Activated T-cell treated with anti-CD3 and anti-CD28 coated beads, Interleukin-2, amount 50 U/mL, for 24 hours (primary cell): ENCODE data around the gene AKAP1.

Source experiments
- DNase-seq: peaks from one replicate; pipeline ENCODE4 v3.0.0-alpha.2; 2020
- H3K27ac Mint-ChIP-seq: 2 replicates; pipeline ENCODE4 v1.8.0; 2020; ENCODE audit warnings: mild to moderate bottlenecking, mixed read lengths
- H3K27me3 Mint-ChIP-seq: 2 replicates; pipeline ENCODE4 v1.8.0; 2020; ENCODE audit warnings: mixed read lengths
- H3K36me3 Mint-ChIP-seq: 2 replicates; pipeline ENCODE4 v1.8.0; 2020; ENCODE audit warnings: low read depth, mixed read lengths
- H3K4me1 Mint-ChIP-seq: 2 replicates; pipeline ENCODE4 v1.8.0; 2020; ENCODE audit warnings: low read depth, mixed read lengths
- H3K4me3 Mint-ChIP-seq: 2 replicates; pipeline ENCODE4 v1.8.0; 2020; ENCODE audit warnings: mild to moderate bottlenecking, moderate library complexity, mixed read lengths
- H3K9me3 Mint-ChIP-seq: 2 replicates; pipeline ENCODE4 v1.8.0; 2020; ENCODE audit warnings: mixed read lengths

The AKAP1 gene

GRCh38 chr17:57121308-57122042, 36.4 kb downstream of the AKAP1 start:
- H3K27me3 Mint-ChIP-seq: no peaks in the 10 kb centered on the region
- H3K36me3 Mint-ChIP-seq: peaks cover 93% of the 10 kb centered on the region
- H3K4me3 Mint-ChIP-seq: no peak overlapping the region
- H3K4me1 Mint-ChIP-seq: no peaks in the 10 kb centered on the region
- no peaks in the 10 kb centered on the region for H3K9me3 Mint-ChIP-seq
- H3K27ac Mint-ChIP-seq: no peak overlapping the region
- no peak for DNase-seq

DNA sequence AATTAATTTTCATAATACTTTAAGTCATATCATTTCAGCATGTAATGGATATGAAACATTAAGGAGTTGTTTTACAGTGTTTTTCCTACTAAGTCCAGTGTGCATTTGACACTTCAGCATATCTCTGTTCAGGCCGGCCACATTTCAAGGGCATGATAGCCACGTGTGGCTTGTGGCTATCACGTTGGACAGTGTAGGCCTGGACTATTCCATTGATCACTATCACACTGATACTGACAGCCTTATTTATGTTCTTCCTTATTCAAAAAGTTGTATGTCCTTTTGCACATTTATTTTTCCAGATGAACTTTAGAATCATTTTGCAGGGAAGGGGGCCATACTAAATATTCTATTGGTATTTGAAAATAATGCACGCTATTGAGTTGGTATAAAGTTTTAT, 39.0 kb downstream of the AKAP1 start:
- Mint-ChIP-seq H3K4me1 (no peaks in the 10 kb centered on the region), H3K27me3 (no peaks in the 10 kb centered on the region)

DNA sequence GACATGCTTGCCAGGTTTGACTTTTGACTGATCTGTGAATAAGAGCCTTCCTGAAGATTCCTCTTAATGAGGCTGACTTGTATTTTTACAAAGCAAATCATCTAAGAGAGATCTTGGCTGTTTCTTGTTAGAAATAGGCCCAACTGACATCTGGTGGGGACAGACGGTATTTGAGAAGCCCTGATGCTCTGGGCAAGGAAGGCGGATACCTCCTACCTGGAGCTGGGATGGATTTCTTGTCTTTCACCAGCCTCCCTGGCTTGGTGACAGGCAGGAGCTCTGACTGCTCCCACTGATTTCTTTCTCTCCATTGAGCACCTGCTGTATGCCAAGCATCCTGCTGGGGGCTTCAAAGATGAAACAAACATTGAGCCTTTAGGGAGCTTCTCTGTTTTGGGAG, 40.4 kb downstream of the AKAP1 start:
- no peaks in the 10 kb centered on the region for H3K9me3 Mint-ChIP-seq
- no peaks in the 10 kb centered on the region for H3K4me1 Mint-ChIP-seq
- no peak overlapping the region for H3K4me3 Mint-ChIP-seq
- no peak for DNase-seq
- H3K27me3 Mint-ChIP-seq: no peaks in the 10 kb centered on the region
- peak overlapping the region; percentile 18 for H3K27ac Mint-ChIP-seq
- peaks cover 55% of the 10 kb centered on the region for H3K36me3 Mint-ChIP-seq

More for the DNA sequence above, 39.0 kb downstream of the AKAP1 start:
- H3K4me3 Mint-ChIP-seq: no peak overlapping the region
- no peak overlapping the region for H3K27ac Mint-ChIP-seq
- no peak for DNase-seq
- peaks cover 67% of the 10 kb centered on the region for H3K36me3 Mint-ChIP-seq
- H3K9me3 Mint-ChIP-seq: no peaks in the 10 kb centered on the region

- Mint-ChIP-seq H3K9me3 (no peaks in the 10 kb centered on the region), H3K4me3 (no peak overlapping the region), H3K27me3 (peaks cover 1% of the 10 kb centered on the region), H3K27ac (peak overlapping the region; percentile 18), H3K36me3 (peaks cover 50% of the 10 kb centered on the region), H3K4me1 (peaks cover 1% of the 10 kb centered on the region)
- no peak for DNase-seq
Measured at GRCh38 chr17:57125866-57126265, 40.8 kb downstream of the AKAP1 start.

DNA sequence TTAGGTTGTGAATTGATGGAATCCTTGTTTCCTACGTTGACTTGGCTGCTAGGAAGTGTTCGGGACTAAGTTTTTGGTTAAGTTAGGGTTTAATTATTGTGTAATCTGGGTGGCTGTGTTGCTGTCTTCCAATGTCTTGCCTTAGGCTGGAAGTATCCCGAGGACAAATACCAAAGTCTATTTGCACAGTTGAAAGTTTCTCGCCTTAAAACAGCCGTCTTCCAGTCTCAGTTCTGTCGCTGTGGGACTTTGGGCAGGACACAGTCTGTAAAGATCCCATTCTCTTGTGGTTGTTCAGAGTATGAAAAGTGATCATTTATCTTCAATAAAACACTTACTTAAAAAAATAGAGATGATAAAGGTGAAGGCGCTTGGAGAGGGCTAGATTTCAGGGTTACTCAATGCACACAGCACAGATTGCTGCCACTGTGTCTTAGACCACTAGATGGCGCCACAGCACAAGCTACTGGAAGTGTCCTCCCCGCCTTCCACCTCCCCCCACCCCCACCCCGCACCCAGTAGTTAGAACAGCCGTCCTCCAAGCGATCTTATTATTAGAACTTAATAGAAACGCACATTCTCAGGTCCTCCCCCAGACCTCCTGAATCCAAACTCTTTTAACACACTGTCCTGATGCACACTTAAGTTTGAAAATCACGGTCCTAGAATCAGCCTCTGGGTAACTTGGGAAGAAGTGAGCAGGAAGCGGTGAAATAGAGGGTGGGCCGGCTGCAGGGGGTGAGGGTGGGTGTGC, 45.8 kb downstream of the AKAP1 start:
- DNase-seq: peak; percentile 84
- peaks cover 2% of the 10 kb centered on the region for H3K27me3 Mint-ChIP-seq
- no peaks in the 10 kb centered on the region for H3K9me3 Mint-ChIP-seq
- peaks cover 7% of the 10 kb centered on the region for H3K4me1 Mint-ChIP-seq
- no peak overlapping the region for H3K4me3 Mint-ChIP-seq
- peaks cover 2% of the 10 kb centered on the region for H3K36me3 Mint-ChIP-seq
- H3K27ac Mint-ChIP-seq: peak overlapping the region; percentile 15

DNA sequence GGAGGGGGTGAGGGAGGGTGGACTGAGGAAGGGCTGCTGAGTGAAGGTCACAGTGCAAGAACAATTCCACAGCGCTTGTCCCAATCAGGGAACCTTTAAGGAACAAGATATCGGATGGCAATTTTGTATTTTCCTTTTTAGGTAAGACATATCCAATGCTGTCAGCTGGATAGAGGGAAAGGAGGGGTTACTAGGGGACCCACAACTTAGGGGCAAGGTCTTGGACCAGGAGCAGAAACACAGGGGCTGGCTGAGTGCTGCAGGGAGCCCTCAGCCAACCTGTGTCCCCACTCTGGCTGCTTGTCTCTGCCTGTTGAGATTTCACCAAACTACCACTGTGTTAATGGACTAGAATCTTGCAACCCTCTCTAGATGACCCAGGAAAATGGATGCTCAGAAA, 47.6 kb downstream of the AKAP1 start:
- Mint-ChIP-seq H3K36me3 (no peaks in the 10 kb centered on the region), H3K4me1 (peaks cover 15% of the 10 kb centered on the region), H3K27me3 (peaks cover 2% of the 10 kb centered on the region), H3K9me3 (no peaks in the 10 kb centered on the region), H3K4me3 (no peak overlapping the region), H3K27ac (no peak overlapping the region)
- no peak for DNase-seq

- peaks cover 15% of the 10 kb centered on the region for H3K4me1 Mint-ChIP-seq
- no peaks in the 10 kb centered on the region for H3K9me3 Mint-ChIP-seq
- no peak for DNase-seq
- no peaks in the 10 kb centered on the region for H3K36me3 Mint-ChIP-seq
- H3K27me3 Mint-ChIP-seq: peaks cover 2% of the 10 kb centered on the region
- H3K4me3 Mint-ChIP-seq: no peak overlapping the region
- H3K27ac Mint-ChIP-seq: no peak overlapping the region
Measured at GRCh38 chr17:57133486-57133885, 48.4 kb downstream of the AKAP1 start.

- DNase-seq: no peak
- Mint-ChIP-seq H3K27ac (no peak overlapping the region), H3K27me3 (peaks cover 2% of the 10 kb centered on the region), H3K9me3 (no peaks in the 10 kb centered on the region), H3K4me1 (peaks cover 18% of the 10 kb centered on the region), H3K4me3 (no peak overlapping the region), H3K36me3 (no peaks in the 10 kb centered on the region)
Measured at GRCh38 chr17:57135026-57135788, 50.2 kb downstream of the AKAP1 start.

DNA sequence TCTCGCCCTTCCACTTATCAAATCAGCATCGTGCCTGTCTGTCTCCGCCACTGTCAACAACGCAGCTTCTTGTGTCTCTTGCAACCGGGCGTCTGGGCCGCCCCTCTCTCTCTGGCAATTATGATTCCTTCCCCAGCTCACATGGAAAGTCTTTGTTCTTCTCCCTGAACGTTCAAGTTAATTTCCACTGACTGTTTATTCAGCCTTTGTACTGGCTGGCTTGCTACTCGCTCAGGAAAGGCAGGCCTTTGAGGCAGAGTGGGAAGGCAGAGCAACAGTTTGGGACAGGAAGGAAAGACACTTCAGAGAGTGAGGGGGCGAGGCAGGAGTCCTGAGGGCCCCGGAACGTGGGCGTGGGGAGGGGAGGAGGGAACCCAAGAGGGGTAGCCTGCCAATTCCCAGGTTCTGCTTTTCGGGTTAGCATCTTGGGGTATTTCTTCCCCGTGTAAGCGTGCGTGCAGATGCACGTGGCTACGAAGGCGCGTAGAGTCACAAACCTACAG, 50.8 kb downstream of the AKAP1 start:
- Mint-ChIP-seq H3K4me3 (no peak overlapping the region), H3K4me1 (peaks cover 17% of the 10 kb centered on the region), H3K27me3 (peaks cover under 1% of the 10 kb centered on the region), H3K9me3 (no peaks in the 10 kb centered on the region), H3K27ac (no peak overlapping the region), H3K36me3 (no peaks in the 10 kb centered on the region)
- DNase-seq: no peak

GRCh38 chr17:57136355-57136754, 51.3 kb downstream of the AKAP1 start:
- Mint-ChIP-seq H3K27ac (no peak overlapping the region), H3K4me3 (no peak overlapping the region), H3K36me3 (no peaks in the 10 kb centered on the region), H3K9me3 (no peaks in the 10 kb centered on the region), H3K4me1 (peaks cover 15% of the 10 kb centered on the region), H3K27me3 (no peaks in the 10 kb centered on the region)
- DNase-seq: no peak

GRCh38 chr17:57138030-57138911, 53.2 kb downstream of the AKAP1 start:
- peaks cover 15% of the 10 kb centered on the region for H3K4me1 Mint-ChIP-seq
- H3K27me3 Mint-ChIP-seq: no peaks in the 10 kb centered on the region
- H3K9me3 Mint-ChIP-seq: no peaks in the 10 kb centered on the region
- no peak for DNase-seq
- no peaks in the 10 kb centered on the region for H3K36me3 Mint-ChIP-seq
- no peak overlapping the region for H3K27ac Mint-ChIP-seq
- H3K4me3 Mint-ChIP-seq: no peak overlapping the region

DNA sequence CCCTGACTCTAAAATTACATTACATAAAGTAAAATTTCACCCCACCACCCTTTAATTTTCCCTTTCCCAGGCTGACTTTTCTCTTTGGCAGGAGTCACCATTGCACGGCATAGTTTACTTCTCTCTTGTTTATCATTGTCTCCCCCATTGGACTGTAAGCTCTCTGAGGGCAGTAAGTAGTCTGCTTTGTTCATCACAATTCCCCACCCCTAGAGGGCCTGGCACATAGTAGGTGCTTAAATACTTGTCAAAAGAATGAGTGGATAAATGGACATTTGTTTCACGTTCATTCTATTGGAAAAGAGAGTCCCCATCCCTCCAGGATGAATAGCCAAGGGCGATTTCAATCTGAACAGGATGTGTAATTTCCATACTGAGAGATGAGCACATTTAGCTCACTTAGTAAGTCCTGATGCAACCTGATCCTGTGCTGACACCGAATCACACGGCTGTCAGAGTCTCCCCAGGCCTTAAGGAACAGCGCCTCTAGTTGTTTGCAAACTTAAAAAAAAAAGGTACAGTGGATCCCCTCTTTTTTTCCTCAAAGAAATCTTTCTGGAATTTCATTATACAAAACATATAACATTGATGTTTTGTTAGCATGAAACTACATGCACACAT, 54.0 kb downstream of the AKAP1 start:
- Mint-ChIP-seq H3K36me3 (no peaks in the 10 kb centered on the region), H3K4me1 (peaks cover 15% of the 10 kb centered on the region), H3K27ac (no peak overlapping the region), H3K4me3 (no peak overlapping the region), H3K9me3 (no peaks in the 10 kb centered on the region), H3K27me3 (no peaks in the 10 kb centered on the region)
- no peak for DNase-seq

DNA sequence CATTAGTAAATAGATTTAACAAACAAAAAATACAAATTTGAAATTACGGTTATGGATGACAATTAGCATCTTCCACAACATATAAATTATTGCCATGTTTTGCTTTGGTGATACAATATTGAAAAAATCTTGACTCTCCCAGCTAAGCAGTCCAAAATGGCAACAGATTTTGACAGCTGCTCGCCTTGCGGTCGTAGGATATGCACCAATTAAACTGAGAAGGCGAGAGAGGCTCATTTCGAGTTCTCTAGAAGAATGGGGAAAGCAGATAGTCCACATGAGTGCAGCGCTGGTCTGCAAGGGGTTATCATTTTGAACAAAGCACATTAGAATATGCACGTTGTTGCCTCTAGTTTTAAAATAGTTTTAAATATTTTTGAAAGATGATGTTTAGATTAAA, 55.3 kb downstream of the AKAP1 start:
- Mint-ChIP-seq H3K4me3 (no peak overlapping the region), H3K36me3 (no peaks in the 10 kb centered on the region), H3K9me3 (no peaks in the 10 kb centered on the region), H3K27ac (no peak overlapping the region), H3K27me3 (no peaks in the 10 kb centered on the region), H3K4me1 (peaks cover 15% of the 10 kb centered on the region)
- DNase-seq: no peak
